Activated CD8-positive, alpha-beta memory T cell treated with anti-CD3 and anti-CD28 coated beads for 36 hours (primary cell): ENCODE measurements around the gene ALKAL2. TPM values are rescaled to one million over a fixed set of nuclear protein-coding genes. Genes with fewer than 3 reads are reported as not detected.
"Not testable (repeated sequence)": the region's sequence is repeated elsewhere in the genome, so short reads cannot be mapped to it uniquely, and the experiment has no call there.

Source experiments
- CTCF ChIA-PET: fragments of 350-600 bp; sonication (Branson Sonifier 250); formaldehyde crosslinking; loops from one replicate; lab custom pipeline; 2021; ENCODE audit warnings: antibody characterized with exemption; lab: Charles Lee
- POLR2A ChIA-PET: fragments of 350-600 bp; sonication (Branson Sonifier 250); formaldehyde crosslinking; loops from one replicate; lab custom pipeline; 2021; ENCODE audit warnings: antibody characterized with exemption; lab: Charles Lee
- total RNA-seq, 2 experiments: library from RNA; stranded (reverse); gene quantifications; one replicate each; pipeline ENCODE4 v1.2.3, GENCODE V29; 2021

Gene ALKAL2, protein sequence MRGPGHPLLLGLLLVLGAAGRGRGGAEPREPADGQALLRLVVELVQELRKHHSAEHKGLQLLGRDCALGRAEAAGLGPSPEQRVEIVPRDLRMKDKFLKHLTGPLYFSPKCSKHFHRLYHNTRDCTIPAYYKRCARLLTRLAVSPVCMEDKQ
- total RNA-seq = not detected

DNA sequence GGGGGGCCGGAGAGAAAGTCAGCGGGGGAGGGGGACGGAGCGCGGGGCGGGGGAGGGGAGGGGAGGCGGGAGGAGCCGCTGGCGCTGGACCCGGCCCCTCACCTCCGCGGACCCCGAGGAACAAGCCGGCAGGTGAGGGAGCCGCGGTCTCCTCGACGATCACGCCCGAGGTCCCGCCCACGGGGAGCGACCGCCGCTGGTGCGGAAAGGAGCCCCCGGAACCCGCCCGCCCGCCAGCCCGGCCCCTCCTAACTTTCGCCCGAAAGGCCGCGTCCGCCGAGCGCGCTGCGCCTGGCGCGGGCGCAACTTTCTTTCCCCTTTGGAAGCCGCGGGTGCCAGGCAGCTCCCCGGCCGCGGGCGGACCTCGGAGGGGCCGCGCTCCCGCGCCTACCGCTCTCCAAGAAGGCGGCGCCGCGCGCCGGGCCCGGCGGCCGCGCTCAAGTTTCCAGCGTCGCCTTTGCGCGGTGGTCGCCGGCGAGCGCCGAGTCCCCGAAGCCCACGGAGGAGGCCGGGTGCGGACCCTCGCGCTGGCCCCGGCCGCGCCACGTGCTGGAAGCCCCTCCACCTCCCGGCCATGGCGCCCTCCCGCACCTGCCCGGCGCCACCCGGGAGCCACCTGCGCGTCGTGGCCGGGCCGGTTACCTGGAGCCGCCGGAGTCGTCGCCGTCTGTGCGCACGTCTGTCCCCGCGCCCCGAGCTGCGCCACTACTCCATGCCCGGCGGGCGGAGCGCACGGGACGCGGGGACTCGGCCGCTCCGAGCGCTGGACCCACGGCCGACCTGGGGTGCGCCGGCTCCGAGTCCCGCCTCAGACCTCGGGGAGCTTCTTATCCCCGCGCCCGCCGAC is at the start of gene ALKAL2:
Gene ALKAL2 (minus strand): TSS at position 181 of the 847 bp plus-strand sequence. CDS start 256 bp downstream, outside the sequence.
- CTCF ChIA-PET = no interaction called here
- POLR2A ChIA-PET = no interaction called here

DNA sequence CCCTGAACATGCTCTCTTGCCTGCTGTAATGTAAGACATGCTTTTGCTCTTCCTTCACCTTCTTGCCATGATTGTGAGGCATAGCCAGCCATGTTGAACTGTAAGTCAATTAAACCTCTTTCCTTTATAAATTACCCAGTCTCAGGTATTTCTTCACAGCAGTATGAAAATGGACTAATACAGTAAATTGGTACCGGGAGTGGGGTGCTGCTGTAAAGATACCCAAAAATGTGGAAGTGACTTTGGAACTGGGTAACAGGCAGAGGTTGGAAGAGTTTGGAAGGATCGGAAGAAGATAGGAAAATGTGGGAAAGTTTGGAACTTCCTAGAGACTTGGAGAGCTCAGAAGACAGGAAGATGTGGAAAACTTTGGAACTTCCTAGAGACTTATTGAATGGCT is 49.1 kb upstream of the ALKAL2 start:
- CTCF ChIA-PET, POLR2A ChIA-PET: not testable (repeated sequence)

DNA sequence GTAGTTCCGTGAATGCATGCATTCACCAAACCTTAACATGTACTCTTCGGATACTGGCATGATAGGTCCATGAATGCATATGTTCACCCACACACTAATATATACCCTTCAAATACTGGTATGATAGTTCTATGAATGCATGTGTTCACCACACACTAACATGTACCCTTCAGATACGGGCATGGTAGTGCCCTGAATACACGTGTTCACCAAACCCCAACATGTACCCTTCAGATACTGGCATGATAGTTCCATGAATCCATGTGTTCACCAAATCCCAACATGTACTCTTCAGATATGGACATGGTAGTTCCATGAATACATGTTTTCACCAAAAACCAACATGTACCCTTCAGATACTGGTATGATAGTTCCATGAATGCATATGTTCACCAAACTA is 48.5 kb upstream of the ALKAL2 start:
- CTCF ChIA-PET = no interaction called here
- POLR2A ChIA-PET = no interaction called here

DNA sequence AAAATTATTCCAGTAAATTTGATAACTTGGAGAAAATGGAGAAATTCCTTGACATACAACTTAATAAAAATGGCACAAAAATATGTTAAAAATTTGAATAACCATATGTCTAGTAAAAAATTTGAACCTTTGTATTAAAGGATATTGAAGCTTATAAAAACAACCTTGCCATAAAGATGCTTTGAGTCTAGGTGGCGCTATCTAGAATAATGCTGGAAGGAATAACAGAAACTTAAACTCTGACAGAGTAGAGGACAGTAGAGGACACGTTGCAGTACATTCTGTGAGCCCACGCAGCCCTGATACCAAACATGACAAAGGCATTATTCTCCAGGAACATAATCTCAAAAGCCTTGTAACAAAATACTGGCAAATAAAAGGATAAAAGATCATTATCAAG is 44.7 kb upstream of the ALKAL2 start:
- CTCF ChIA-PET = no interaction called here
- POLR2A ChIA-PET = no interaction called here

DNA sequence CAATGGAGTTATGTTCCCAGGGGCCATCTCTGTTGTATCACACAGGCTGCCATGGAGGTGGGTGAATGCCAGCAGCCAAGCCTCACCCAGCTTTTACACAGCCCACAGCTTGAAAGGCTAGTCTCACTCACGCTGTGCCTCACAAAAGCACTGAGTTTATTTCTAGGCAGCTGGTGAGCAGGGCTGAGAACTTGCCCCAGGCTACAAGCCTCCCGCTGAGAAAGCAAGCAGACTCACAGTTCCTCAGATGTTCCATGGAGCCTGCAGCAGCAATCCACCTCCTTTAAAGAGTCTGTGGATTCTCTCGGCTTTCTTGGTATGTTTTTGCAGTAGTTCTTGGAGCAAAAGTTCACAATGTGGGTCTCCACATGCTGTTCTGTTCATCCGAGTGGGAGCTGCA is 40.9 kb upstream of the ALKAL2 start:
- POLR2A ChIA-PET = no interaction called here
- CTCF ChIA-PET = interaction anchor here (1.5 kb wide), 1 partner anchor 11 kb away, joined by 4 read pairs; no protein-coding TSS in a partner anchor

DNA sequence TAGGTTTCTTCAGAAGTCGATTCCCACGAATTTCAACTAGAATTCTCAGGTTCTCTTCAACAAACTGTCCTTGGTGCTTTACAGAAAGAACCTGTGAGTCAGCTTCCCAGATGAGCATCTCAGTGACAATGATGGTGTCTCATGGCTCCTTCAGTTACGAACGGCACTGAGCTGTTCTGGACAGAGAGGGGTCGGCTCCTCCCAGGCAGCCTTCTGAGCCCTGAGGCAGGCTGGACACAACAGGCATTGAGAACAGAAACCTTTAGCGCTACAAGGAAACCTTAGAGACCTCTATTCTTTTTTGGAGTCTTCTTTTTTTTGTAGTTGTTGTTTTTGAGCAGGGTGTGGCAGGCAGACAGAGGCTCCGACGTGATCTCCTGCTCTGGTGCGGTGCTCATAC is 35.1 kb upstream of the ALKAL2 start:
- POLR2A ChIA-PET = no interaction called here
- CTCF ChIA-PET = no interaction called here

DNA sequence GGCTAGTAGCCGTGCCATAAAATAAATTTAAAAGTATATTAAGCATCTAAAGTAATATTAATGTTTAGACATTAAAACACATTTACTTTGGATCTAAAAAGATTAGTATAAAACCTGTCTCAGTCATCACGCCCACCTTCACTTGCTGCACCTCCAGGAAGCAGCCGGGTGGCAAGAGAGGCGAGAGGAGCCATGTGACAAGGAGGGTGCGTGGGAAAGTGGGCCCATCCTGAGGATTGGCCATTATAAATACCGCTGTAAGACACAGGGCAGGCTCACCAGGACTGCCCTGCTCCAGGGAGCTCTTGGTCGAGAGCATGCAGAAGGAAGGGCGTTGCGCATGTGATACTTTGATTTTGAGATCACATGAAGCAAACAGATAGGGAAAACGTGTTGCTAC is 34.4 kb upstream of the ALKAL2 start:
- ChIA-PET CTCF (no interaction called here), POLR2A (no interaction called here)

DNA sequence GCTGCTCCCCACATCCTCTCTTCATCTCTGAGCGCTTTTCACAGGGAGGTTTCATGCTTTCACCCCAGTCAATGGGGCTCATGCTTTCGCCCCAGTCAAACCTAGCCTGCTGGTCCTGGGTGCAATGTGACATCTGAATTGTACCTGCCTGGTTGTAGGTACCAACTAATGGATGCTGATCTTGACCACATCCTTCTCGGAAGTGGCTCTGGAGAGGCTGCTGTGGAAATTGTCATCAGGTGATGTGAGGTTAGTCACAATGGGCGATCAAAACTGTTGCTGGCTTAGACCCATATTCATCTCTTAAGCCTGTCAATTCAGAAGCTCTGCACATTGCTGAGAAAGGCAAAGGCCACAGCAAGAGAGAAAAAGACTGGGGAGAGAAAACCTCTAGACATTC is 32.7 kb upstream of the ALKAL2 start:
- CTCF ChIA-PET = no interaction called here
- POLR2A ChIA-PET = no interaction called here

DNA sequence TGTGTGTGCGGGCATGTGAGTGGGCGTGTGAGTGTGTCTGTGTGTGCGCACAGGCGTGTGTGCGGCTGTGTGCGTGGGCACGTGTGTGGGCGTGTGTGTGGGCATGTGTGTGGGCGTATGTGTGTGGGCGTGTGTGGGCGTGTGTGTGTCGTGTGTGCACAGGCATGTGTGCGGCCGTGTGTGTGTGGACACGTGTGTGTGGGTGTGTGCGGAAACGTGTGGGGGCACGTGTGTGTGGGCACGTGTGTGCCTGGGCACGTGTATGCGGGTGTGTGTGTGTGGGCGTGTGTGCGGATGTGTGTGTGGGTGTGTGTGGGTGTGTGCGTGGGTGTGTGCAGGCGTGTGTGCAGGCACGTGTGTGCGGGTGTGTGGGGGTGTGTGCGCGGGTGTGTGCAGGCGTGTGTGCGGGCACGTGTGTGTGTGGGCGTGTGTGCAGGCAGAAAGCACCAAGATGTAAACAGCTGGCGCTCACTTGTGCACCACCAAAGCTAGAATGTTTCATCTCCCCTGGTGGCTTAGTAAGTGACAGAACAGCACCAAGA is 31.2 kb upstream of the ALKAL2 start:
- ChIA-PET POLR2A (no interaction called here), CTCF (no interaction called here)

DNA sequence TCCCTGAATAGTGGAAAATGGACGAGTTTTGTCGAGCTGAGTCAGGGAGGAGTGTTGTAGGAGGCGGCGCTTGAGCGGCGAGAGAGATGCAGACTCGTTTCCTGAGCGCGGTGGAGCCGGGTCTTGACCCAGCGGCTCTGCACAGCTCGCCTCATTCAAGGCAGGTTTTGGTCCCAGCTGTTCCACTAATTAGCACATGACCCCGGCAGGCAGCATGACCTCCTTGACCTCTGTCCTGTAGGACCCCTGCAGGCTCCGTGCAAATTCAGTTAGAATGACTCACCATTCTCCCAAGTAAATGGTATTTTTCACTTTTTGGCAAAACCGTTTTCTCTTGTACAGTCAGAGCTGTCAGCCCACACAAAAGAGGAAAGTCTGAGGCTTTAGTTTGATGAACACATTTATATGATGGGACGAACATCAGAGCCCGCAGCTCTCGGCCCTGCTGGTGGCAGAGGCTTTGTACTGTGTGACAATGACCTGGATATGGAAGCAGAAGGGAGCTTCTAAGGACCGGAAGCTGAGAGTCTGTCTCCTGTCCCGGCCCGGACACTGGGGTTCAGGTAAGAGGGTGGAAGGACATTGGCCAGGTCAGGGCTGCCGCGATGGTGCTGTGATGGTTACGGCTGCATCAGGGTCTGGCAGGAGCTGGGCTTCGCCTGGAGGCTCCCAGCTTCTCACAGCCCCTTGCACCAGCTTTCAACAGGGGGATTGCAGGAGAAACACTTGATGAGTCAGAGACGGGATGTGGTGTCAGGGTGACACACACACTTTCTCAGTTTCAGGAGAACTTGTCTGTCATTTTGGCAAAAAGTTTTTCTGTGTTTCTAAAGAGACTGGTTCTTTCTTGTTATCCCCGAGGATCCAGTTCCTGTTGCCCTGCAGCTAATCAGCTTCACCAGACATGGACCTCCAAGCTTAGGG is 29.9 kb upstream of the ALKAL2 start:
- POLR2A ChIA-PET = no interaction called here
- CTCF ChIA-PET = interaction anchor here (1.0 kb wide), 1 partner anchor 12 kb away, joined by 4 read pairs; no protein-coding TSS in a partner anchor

DNA sequence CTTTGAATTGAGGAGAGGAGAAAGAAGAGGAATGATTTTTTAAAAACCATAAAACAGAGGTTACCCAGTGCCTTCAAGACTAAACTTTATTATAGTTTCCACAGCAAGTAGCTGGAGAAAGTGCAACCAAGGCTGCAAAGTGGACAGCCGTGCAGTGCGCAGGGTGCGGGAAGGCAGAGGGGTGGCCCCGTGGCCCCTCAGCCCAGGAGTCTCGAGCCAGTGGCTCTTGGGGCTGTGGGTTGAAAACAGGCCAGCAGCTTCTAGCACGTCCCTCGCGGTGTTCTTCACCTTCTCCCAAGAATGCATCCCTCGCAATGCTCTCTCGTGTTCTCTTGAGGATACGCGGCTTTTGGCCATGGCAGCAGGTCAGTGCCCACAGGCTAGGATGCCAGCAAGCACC is 28.5 kb upstream of the ALKAL2 start:
- ChIA-PET CTCF (no interaction called here), POLR2A (no interaction called here)

DNA sequence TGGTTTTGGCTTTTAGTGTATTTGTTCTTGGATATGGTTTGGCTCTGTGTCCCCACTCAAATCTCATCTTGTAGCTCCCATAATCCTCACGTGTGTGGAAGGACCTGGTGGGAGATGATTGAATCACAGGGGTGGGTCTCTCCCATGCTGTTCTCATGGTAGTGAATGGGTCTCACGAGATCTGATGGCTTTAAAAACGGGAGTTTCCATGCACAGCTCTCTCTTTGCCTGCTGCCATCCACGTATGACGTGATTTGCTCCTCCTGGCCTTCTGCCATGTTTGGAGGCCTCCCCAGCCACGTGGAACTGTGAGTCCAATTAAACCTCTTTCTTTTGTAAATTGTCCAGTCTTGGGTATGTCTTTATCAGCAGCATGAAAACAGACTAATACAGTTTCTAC is 28.0 kb upstream of the ALKAL2 start:
- CTCF ChIA-PET, POLR2A ChIA-PET: not testable (repeated sequence)

DNA sequence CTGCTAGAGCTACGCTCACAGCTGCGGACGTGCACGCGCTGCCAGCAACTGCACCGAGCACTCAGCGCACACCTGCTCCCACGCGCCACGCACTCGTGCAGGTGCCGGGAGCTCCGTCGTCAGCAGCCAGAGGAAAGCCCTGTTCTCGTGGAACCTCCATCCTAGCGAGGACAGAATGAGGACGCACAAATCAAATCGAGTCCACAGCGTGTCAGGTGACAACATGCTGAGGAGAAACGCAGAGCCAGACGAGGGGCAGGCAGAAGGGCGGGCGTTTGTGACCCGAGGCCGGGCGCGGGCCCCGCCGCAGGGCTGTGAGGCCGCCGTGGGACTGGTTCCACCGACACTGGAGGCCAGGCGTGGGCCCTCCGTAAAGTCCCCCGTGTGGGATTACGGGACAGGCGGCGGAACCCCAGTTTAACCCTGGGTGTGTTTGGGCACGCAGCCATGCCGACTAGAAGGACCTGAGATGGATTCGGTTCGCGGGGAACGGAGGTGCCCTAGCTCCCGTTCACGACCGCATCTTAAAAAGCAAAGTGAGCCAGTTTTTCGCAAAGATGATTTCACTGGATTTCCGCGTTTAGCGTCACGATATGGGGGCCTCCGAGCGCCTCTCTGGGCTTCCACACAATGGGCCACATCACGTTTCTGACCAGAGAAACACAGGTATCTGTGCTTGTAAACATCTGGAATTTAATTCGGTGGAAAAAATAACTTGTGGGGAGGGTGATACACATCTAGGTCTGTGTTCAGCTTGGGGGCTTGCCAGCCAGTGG is 26.9 kb upstream of the ALKAL2 start:
- CTCF ChIA-PET = no interaction called here
- POLR2A ChIA-PET = no interaction called here

DNA sequence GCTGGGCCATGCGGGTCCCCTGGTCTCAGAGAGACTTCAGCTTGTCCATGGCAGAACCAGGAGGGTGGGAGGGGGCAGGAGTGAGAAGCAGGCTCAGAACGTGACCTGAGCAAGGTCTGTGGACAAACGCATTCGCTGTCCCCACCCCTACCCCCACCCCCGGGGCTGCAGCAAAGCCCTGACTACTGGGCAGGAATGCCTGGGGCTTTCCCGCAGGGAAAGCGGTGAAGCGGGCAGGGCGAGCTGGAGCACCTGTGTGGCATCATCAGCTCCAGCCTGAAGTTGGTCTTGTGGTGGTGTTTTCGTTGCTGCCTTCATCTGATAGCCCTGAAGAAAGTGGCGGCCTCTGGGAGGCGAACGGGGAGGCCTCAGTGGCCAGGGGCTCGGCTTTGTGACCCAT is 26.1 kb upstream of the ALKAL2 start:
- CTCF ChIA-PET = no interaction called here
- POLR2A ChIA-PET = no interaction called here

DNA sequence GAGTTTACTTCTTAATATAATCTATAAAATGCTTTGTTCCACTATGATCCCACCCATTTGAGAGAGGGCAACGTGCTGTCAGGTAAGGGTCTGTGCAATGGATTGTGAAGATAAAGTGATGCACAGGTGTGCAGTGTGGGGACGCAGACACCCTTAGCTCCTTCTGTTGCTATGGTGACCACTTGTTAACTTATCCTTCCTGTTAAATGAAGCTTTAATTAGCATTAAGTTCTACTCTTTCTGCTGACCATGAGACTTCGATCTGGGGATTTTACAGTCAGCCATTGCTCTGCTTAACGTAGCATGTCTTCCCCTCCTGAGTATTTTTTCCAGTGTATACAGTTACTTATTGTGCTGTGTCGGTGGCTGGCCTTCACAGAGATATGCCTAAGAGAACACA is 23.1 kb upstream of the ALKAL2 start:
- ChIA-PET POLR2A (no interaction called here), CTCF (no interaction called here)

DNA sequence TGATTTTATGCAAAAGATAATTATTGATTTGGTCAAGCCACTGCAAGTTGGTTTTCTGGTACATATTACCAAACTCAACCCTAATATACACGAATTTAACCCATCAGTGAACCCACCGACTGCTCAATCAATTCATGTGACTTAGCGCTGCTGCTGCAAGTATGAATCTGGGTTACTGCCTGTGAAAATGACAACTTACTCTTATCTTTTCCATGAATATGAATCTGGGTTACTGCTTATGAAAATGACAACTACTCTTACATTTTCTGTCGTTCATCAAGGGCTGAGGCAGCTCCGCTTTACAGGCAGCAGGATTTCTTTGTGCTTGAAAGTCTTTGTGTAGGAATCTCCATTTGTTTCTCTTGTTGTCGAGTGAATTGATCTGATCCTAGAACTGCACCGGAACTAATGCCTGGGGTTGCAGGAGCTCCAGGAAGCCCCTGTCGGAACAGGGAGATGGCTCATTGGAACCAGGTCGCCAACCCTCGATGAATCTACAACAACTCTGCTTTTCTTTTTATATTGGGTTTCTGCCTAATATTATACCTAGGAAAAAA is 22.1 kb upstream of the ALKAL2 start:
- CTCF ChIA-PET = no interaction called here
- POLR2A ChIA-PET = no interaction called here

DNA sequence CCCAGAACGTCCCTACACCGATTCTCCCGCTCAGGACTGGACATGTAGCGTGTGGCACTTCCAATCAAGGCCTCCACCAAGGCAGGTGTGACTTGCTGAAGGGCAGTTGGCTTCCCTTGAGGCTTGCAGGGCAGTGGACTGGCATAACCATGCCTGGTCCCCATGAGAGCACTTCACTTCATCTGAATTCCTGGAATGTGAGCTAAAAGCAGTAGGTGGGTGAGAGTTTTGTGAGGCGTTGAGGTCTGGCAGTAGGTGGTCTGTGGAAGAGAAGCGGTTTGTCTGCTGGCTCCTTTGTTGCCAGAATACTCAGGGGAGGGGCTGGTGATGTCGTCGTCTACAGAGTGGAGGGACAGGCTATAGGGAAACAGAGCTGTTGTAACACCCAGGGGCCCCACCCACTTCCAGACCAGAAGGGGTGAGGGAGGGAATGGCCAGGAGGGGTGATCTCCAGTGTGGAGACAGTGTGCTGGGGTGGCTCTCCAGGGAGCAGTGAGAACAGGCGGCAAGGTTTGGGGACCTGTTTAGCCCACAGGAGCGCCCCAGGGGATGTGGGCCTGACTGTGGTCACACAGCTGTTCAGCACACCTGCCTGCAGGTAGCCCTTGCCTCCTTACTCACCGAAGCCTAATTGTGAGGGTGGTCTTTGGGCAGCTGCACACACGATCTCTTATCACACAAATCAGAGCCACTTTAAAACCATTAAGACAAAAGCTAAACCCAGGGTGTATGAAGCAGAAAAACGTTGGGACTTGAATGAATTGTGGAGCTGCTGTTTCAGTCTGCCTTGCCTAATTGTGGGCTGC is 21.5 kb upstream of the ALKAL2 start:
- CTCF ChIA-PET = no interaction called here
- POLR2A ChIA-PET = no interaction called here

DNA sequence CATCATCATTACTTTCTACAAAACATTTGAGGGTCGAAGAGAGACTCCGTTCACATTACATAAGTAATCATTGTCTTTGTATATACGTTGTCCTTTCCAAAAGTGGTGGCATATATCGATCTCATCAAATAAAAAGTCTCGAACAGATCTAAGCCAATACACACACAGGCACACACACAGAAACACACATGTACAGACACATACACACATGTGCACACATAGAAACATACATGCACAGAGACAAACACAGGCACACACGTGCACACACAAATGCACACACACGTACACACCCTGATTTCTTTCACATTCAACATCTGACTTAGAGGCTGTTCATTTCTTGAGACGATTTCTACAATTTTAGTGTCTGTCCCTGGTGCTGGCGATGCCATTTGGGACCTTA is 17.5 kb upstream of the ALKAL2 start:
- ChIA-PET POLR2A (interaction anchor here (0.7 kb wide), 1 partner anchor 36 kb away, joined by 3 read pairs; no protein-coding TSS in a partner anchor), CTCF (no interaction called here)
